GM21367 (cell line): Measurements from ENCODE around the gene SH3BGR.
"Not testable (repeated sequence)": the region's sequence is repeated elsewhere in the genome, so short reads cannot be mapped to it uniquely, and the experiment has no call there.

Experiments
- ATAC-seq: cut with Tn5 transposase; IDR thresholded peaks from one replicate; pipeline ENCODE4 v1.9.1; 2021; ENCODE audit not compliant: unreplicated experiment

The SH3BGR gene

GRCh38 chr21:39540367-39540766 lies 88.6 kb downstream of the SH3BGR start:
- not testable (repeated sequence) for ATAC-seq

- no peak for ATAC-seq
These were observed 91.0 kb downstream of the SH3BGR start for GRCh38 chr21:39542736-39543135.

DNA sequence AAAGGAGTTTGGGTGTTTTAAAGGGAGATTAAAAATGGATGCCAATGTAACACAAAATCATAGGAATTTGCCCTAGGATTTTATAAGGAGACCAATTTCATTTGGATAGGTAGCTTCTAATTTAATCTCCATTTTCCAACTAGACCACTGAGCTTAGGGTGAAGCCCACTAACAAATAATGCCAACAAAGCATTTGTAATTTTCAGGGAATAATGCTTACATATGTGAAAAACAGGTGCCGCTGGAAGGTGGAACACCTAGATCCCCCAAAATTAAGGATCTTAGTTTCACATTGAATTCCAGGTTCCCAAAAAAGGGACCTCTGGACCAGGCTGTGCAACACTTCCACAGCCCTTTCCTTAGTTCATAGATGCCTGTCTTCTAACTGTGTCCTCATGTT lies 94.8 kb downstream of the SH3BGR start:
- ATAC-seq = no peak

- no peak for ATAC-seq
These were observed 101.1 kb downstream of the SH3BGR start for GRCh38 chr21:39552856-39553255.

DNA sequence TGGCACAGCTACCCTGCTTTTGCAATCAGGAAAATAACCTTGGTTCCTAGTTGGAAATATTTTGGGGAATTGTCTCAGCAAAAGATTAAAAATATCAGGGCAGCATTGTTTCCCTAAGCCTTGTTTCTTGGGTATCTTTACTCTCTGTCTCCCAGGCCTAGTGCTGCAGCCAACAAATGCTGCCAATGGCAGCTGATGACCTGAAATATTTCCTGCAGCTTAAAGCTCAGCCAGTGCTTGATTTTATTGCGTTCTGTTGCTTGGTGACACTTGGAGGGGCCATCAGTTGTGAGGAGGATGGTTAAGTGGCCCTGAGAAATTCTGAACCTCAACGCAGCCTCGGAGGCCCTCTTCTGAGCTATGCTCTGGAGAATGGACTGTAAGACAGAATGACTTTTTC lies 101.6 kb downstream of the SH3BGR start:
- ATAC-seq = no peak

- ATAC-seq = no peak
These were observed 104.3 kb downstream of the SH3BGR start for GRCh38 chr21:39555911-39556590.

- ATAC-seq = no peak
These were observed 107.7 kb downstream of the SH3BGR start for GRCh38 chr21:39559511-39559910.

- ATAC-seq = no peak
These were observed 109.4 kb downstream of the SH3BGR start for GRCh38 chr21:39561140-39561539.

DNA sequence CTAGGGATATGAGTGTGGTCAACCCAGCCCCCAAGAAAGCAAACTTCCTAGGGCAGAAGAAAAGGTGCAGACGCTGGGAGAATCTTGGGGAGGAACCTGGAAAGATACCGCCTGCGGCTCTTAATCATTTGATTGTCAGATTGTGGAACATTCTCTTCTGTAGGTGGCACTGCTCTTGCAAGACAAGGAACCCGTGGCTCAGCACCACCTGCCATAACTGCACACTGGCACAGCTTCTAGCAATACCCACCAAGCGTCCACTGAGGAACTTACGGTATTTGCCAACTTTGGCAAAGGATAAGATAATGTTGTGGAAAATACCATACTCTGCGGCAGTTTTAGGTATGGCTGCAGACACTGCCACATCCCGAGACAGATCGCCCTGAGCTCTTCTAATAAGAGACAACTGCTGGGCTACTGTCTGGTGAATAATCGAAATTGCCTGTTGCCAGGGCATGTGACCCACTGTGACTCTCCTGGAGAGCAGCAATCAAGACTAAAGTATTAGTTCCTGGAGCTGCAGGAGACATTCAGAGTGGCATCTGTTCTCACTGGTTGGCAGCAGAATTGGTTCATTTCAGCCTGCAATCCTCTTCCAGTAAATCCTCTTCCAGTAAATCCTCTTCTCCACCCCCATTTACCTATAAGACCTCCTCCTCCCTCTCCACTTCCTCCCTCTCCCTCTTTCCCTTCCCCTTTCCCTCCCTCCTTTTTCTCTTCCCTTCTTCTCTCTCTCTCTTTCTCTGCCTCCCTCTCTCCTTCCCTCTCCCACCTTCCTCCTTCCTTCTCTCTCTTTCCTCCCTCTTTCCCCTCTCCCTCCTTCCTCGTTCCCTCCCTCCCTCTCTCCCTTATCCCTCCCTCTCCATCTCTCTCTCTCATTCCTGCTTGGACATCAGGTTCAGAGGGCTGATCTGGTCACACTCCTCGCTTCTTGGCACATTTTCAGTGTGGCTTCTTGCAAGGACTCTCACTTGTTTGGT lies 111.3 kb downstream of the SH3BGR start:
- no peak for ATAC-seq

GRCh38 chr21:39564200-39564599 lies 112.4 kb downstream of the SH3BGR start:
- no peak for ATAC-seq
